WI38 (cell line): Measurements from ENCODE around the gene LRRC28.

Experiments
- H3K4me3 ChIP-seq: 2 replicates; pipeline ENCODE4 v1.5.1; 2011; ENCODE audit warnings: low read depth, mild to moderate bottlenecking, control low read depth, low read length
- CTCF ChIP-seq: IDR thresholded peaks from 2 replicates; pipeline ENCODE4 v1.5.1; 2012; ENCODE audit warnings: low read depth, mild to moderate bottlenecking, control low read depth, low read length

LRRC28 gene

GRCh38 chr15:99369196-99369595, 117.9 kb downstream of the LRRC28 start:
- TF ChIP-seq CTCF: no peak
- H3K4me3 ChIP-seq: no peak overlapping the region

- no peak for TF ChIP-seq CTCF
- H3K4me3 ChIP-seq: no peak overlapping the region
These were observed 120.2 kb downstream of the LRRC28 start for GRCh38 chr15:99371180-99372103.

GRCh38 chr15:99385005-99385669, 133.9 kb downstream of the LRRC28 start:
- H3K4me3 ChIP-seq: no peak overlapping the region
- no peak for TF ChIP-seq CTCF

GRCh38 chr15:99385865-99386264, 134.6 kb downstream of the LRRC28 start:
- no peak overlapping the region for H3K4me3 ChIP-seq
- TF ChIP-seq CTCF: no peak

- no peak overlapping the region for H3K4me3 ChIP-seq
- TF ChIP-seq CTCF: no peak
These were observed 135.1 kb downstream of the LRRC28 start for GRCh38 chr15:99386391-99386790.

- H3K4me3 ChIP-seq: no peak overlapping the region
- no peak for TF ChIP-seq CTCF
These were observed 136.3 kb downstream of the LRRC28 start for GRCh38 chr15:99387421-99388168.
